K562 (cell line): ENCODE data around the gene RNF141. TPM values are rescaled to one million over a fixed set of nuclear protein-coding genes. Genes with fewer than 3 reads are reported as not detected.

Experiments used
- ATAC-seq: fragments of 200-7000 bp; cut with Tn5 transposase; 3 replicates; pipeline ENCODE4 v1.9.1; 2020; ENCODE audit warnings: moderate library complexity
- BruUV-seq: library from RNA; stranded (reverse); fragments of 400-500 nt; replicated peaks from 2 replicates; lab custom pipeline; 2021; lab: Mats Ljungman, UMichigan
- CTCF ChIA-PET: fragments of 300-600 bp; formaldehyde crosslinking; extraction: SDS; loops from one replicate; lab custom pipeline; 2021; ENCODE audit warnings: low intra/inter-chr PET ratio; lab: Yijun Ruan, JAX
- POLR2A ChIA-PET: fragments of 300-600, 350-650 bp; sonication (Branson Sonifier 250); formaldehyde crosslinking; extraction: SDS; loops from one replicate; lab custom pipeline; 2021; ENCODE audit warnings: antibody characterized with exemption, inconsistent platforms; lab: Yijun Ruan, JAX
- DNase-seq, 4 experiments: peaks; one replicate each; pipeline versions ENCODE4 v3.0.0 to v3.0.0-alpha.2; 2011 to 2018; ENCODE audit warnings: low spot score in 3 of 4, mixed read lengths in 3 of 4; ENCODE audit errors: extremely low read depth in 1 of 4
- FAIRE-seq: peaks from 2 replicates; lab custom pipeline; 2011; peaks lifted over from hg19 to GRCh38; lab: Jason Lieb, UNC
- H2AFZ ChIP-seq: 2 replicates; pipeline ENCODE4 v1.6.0; 2011; ENCODE audit warnings: low read depth, low read length, control low read depth, inconsistent platforms
- H3K27ac ChIP-seq: fragments of 200-600 bp; 3 replicates; pipeline ENCODE4 v1.8.0; 2011; ENCODE audit warnings: low read depth, mild to moderate bottlenecking, control low read depth, inconsistent platforms, low read length, moderate library complexity, mixed read lengths; ENCODE audit errors: extremely low read depth
- H3K27me3 ChIP-seq, 2 experiments: fragments of 300-600 bp in 1 of 2; 2 replicates in 1 of 2; 3 replicates in 1 of 2; pipeline versions ENCODE4 v1.6.0 to v1.8.0; 2011; ENCODE audit warnings: inconsistent platforms in 2 of 2, low read length in 2 of 2, mild to moderate bottlenecking in 1 of 2, mixed read lengths in 1 of 2, moderate library complexity in 1 of 2; ENCODE audit not compliant: control insufficient read depth in 2 of 2, insufficient read depth in 2 of 2
- H3K36me3 ChIP-seq: fragments of 300-600 bp; 3 replicates; pipeline ENCODE4 v1.8.0; 2011; ENCODE audit warnings: mild to moderate bottlenecking, low read length, inconsistent platforms; ENCODE audit not compliant: control insufficient read depth, insufficient read depth
- H3K4me1 ChIP-seq, 2 experiments: fragments of 200-600 bp in 1 of 2; replicated peaks in 1 of 2; 2 replicates in 1 of 2; 3 replicates in 1 of 2; pipeline versions ENCODE4 v1.5.1 to v1.8.0; 2011; ENCODE audit warnings: inconsistent platforms in 2 of 2, low read length in 2 of 2, mild to moderate bottlenecking in 1 of 2, mixed read lengths in 1 of 2, moderate library complexity in 1 of 2; ENCODE audit not compliant: control insufficient read depth in 2 of 2, insufficient read depth in 2 of 2
- H3K4me2 ChIP-seq: 2 replicates; pipeline ENCODE4 v1.6.1; 2011; ENCODE audit warnings: low read length, control low read depth, inconsistent platforms, mixed read lengths; ENCODE audit not compliant: insufficient read depth
- H3K4me3 ChIP-seq: fragments of 200-600 bp; sonication (generic), shearing (Covaris generic); 2 replicates; pipeline ENCODE4 v1.5.1; 2016; ENCODE audit warnings: control low read depth, inconsistent platforms
- H3K79me2 ChIP-seq: fragments of 200-600 bp; 3 replicates; pipeline ENCODE4 v1.8.0; 2011; ENCODE audit warnings: low read length, inconsistent platforms; ENCODE audit not compliant: control insufficient read depth, insufficient read depth
- H3K9ac ChIP-seq, 2 experiments: 2 replicates each; pipeline versions ENCODE4 v1.6.0 to v1.6.1; 2011; ENCODE audit warnings: low read depth in 2 of 2, low read length in 2 of 2, control low read depth in 1 of 2, inconsistent platforms in 1 of 2, mild to moderate bottlenecking in 1 of 2, mixed read lengths in 1 of 2; ENCODE audit not compliant: insufficient read depth in 1 of 2
- H3K9me1 ChIP-seq: one replicate; pipeline ENCODE4 v1.6.0; 2011; ENCODE audit warnings: inconsistent platforms, mild to moderate bottlenecking, low read length, moderate library complexity; ENCODE audit not compliant: control insufficient read depth, insufficient read depth
- H3K9me3 ChIP-seq: replicated peaks from 2 replicates; pipeline ENCODE4 v1.5.1; 2011; ENCODE audit warnings: low read depth, low read length, inconsistent platforms; ENCODE audit not compliant: control insufficient read depth, insufficient read depth
- H4K20me1 ChIP-seq: replicated peaks from 2 replicates; pipeline ENCODE4 v1.6.1; 2011; ENCODE audit warnings: low read length, inconsistent platforms, mixed read lengths; ENCODE audit not compliant: control insufficient read depth, insufficient read depth
- BMI1 ChIP-seq: fragments of 150-350 bp; IDR thresholded peaks from 2 replicates; pipeline ENCODE4 v1.6.1; 2014; ENCODE audit warnings: low read length
- CCAR2 ChIP-seq: fragments of 200-400 bp; formaldehyde crosslinking; IDR thresholded peaks from 2 replicates; pipeline ENCODE4 v1.6.1; 2017; ENCODE audit warnings: mild to moderate bottlenecking, low read depth, low read length
- CREB1 ChIP-seq, 2 experiments: sonication (generic) in 1 of 2; formaldehyde crosslinking in 1 of 2; IDR thresholded peaks; 2 replicates each; pipeline versions ENCODE4 v1.6.1 to v1.8.0; 2012 to 2022; ENCODE audit warnings: inconsistent platforms in 1 of 2, mild to moderate bottlenecking in 1 of 2, missing genetic modification reagents in 1 of 2, moderate library complexity in 1 of 2
- DIDO1 ChIP-seq: fragments of 450-650 bp; IDR thresholded peaks from 2 replicates; pipeline ENCODE4 v1.6.1; 2016; ENCODE audit warnings: low read depth, missing biosample characterization, missing genetic modification characterization
- KDM1A ChIP-seq, 2 experiments: fragments of 450-650 bp; IDR thresholded peaks; 2 replicates each; pipeline ENCODE4 v1.6.1; 2016; ENCODE audit warnings: mild to moderate bottlenecking in 2 of 2
- KLF13 ChIP-seq: fragments of 450-650 bp; IDR thresholded peaks from 2 replicates; pipeline ENCODE4 v1.6.1; 2016; ENCODE audit warnings: missing genetic modification characterization, low read depth, mild to moderate bottlenecking, missing compliant biosample characterization, moderate library complexity, borderline replicate concordance
- MYNN ChIP-seq, 2 experiments: sonication (generic); formaldehyde crosslinking in 1 of 2; IDR thresholded peaks; 2 replicates each; pipeline versions ENCODE4 v1.5.0 to v1.6.1; 2016 to 2020; ENCODE audit warnings: antibody characterized with exemption in 1 of 2, missing genetic modification reagents in 1 of 2
- NFRKB ChIP-seq: fragments of 450-650 bp; IDR thresholded peaks from 2 replicates; pipeline ENCODE4 v1.6.1; 2016; ENCODE audit warnings: low read depth
- PHF20 ChIP-seq: fragments of 450-650 bp; IDR thresholded peaks from 2 replicates; pipeline ENCODE4 v1.6.1; 2018; ENCODE audit not compliant: partially characterized antibody
- PRMT5 ChIP-seq: sonication (generic); formaldehyde crosslinking; IDR thresholded peaks from 2 replicates; pipeline ENCODE4 v1.5.0; 2020; ENCODE audit warnings: missing genetic modification reagents
- PTBP1 ChIP-seq: fragments of 200-400 bp; formaldehyde crosslinking; IDR thresholded peaks from 2 replicates; pipeline ENCODE4 v1.6.1; 2017; ENCODE audit warnings: low read depth, low read length
- RBM22 ChIP-seq: fragments of 200-400 bp; formaldehyde crosslinking; IDR thresholded peaks from 2 replicates; pipeline ENCODE4 v1.6.1; 2018; ENCODE audit warnings: low read length, low read depth; ENCODE audit not compliant: poor library complexity, severe bottlenecking
- STAT5A ChIP-seq: IDR thresholded peaks from 2 replicates; pipeline ENCODE4 v1.6.1; 2012; ENCODE audit warnings: low read length, inconsistent platforms, borderline replicate concordance
- ZNF324 ChIP-seq: fragments of 250-450 bp; sonication (Bioruptor Pico); IDR thresholded peaks from 2 replicates; pipeline ENCODE4 v1.4.0; 2020; ENCODE audit warnings: mild to moderate bottlenecking
- ZNF445 ChIP-seq: fragments of 250-450 bp; sonication (Bioruptor Pico); IDR thresholded peaks from 2 replicates; pipeline ENCODE4 v1.4.0; 2020; ENCODE audit warnings: low read depth, mild to moderate bottlenecking, moderate library complexity
- ZNF507 ChIP-seq: conservative IDR thresholded peaks from 2 replicates; pipeline ENCODE4 v1.6.1; 2017; ENCODE audit warnings: missing genetic modification characterization, missing compliant biosample characterization
- ZNF551 ChIP-seq: fragments of 250-450 bp; sonication (Bioruptor Pico); IDR thresholded peaks from 2 replicates; pipeline ENCODE4 v1.5.0; 2021; ENCODE audit warnings: mild to moderate bottlenecking, moderate library complexity
- WGBS: fragments of 100-300 bp; shearing (Covaris generic); methylation state at CpG from one replicate; pipeline ENCODE4 v1.1.6; 2016; ENCODE audit warnings: low coverage, mixed read lengths; ENCODE audit not compliant: insufficient coverage; ENCODE audit errors: missing lambda C conversion rate; 5-methylcytosine and 5-hydroxymethylcytosine counted together
- in situ Hi-C: fragments of 300-500 bp; cut with MboI; formaldehyde crosslinking; loops from 4 replicates; pipeline ENCODE4 v1.15.0; 2018; ENCODE audit warnings: inconsistent platforms, mixed read lengths
- intact Hi-C: fragments of 100-400 bp; cut with micrococcal nuclease; formaldehyde crosslinking; loops from 2 replicates; pipeline ENCODE4 v1.14.2; 2022
- polyA plus RNA-seq, 8 experiments: library from polyadenylated mRNA; depleted of rRNA in 4 of 8; stranded (reverse) in 5 of 8; unstranded in 3 of 8; fragments of >200 nt; fragmentation: Nextera tagmentation in 2 of 8; fragmentation: Illumina TruSeq in 1 of 8; extraction: Ambion mirVana in 2 of 8; extraction: Trizol in 1 of 8; gene quantifications; 2 replicates each; pipeline versions ENCODE4 v1.2.1 to v1.2.3, GENCODE V29; 2011 to 2014; ENCODE audit warnings: inconsistent platforms in 1 of 8, missing spikeins in 1 of 8
- total RNA-seq, 7 experiments: library from RNA; depleted of rRNA in 6 of 7; stranded (reverse); fragments of >200 nt in 6 of 7; fragmentation: Illumina TruSeq in 2 of 7; extraction: Trizol in 2 of 7; gene quantifications; 2 replicates each; pipeline versions ENCODE4 v1.2.1 to v1.2.3, GENCODE V29; 2011 to 2021; ENCODE audit warnings: low replicate concordance in 1 of 7
- TF ChIP-seq, protein P1 (sequence below): fragments of 250-450 bp; sonication (Bioruptor Pico); IDR thresholded peaks from 2 replicates; pipeline ENCODE4 v1.4.0; 2020; ENCODE audit warnings: mild to moderate bottlenecking, moderate library complexity
- TF ChIP-seq, protein P2 (sequence below): sonication (generic); formaldehyde crosslinking; IDR thresholded peaks from 2 replicates; pipeline ENCODE4 v1.8.1; 2022; ENCODE audit warnings: missing genetic modification reagents
- TF ChIP-seq, protein P3 (sequence below): sonication (generic); formaldehyde crosslinking; IDR thresholded peaks from 2 replicates; pipeline ENCODE4 v1.4.0; 2020; ENCODE audit warnings: mild to moderate bottlenecking, missing genetic modification reagents

The RNF141 gene
- total and polyA plus RNA-seq, 9 of the 15 experiments (the other 6 are each of a cell fraction or from before 2014, with no cell fraction given), result 9.7 to 51.9 (median 18.9) TPM

DNA sequence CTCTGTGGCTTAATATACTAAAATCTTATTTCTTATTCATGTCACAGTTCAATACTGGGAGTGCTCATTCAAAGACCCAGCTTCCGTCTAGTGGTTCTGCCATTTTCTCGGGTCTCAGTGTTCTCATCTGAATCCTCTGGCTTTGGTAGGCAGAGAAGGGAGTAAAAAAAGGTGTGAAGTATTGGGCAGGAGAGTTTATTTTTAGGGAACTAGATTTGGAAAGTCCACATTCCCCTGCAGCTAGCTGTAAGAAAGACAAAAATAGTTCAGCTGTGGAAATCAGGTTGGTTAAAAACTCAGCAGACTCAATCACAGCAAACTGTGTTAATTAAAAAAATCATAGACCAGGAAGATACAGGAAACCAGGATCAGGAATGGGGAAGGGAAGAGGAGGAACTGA lies 31.5 kb upstream of the RNF141 start:
- no TSS peak for BruUV-seq
- no peaks in the 10 kb centered on the region for H3K27me3 ChIP-seq

More for the DNA sequence above, 31.5 kb upstream of the RNF141 start:
- no peak overlapping the region for H3K4me2 ChIP-seq
- no peaks in the 10 kb centered on the region for H3K9me3 ChIP-seq
- no peaks in the 10 kb centered on the region for H3K36me3 ChIP-seq
- no peaks in the 10 kb centered on the region for H3K9me1 ChIP-seq
- ChIA-PET CTCF (no interaction called here), POLR2A (interaction anchor here (0.5 to 1.7 kb wide), 3 partner anchors 8 to 244 kb away, joined by 3 to 4 read pairs (median 3); no protein-coding TSS in a partner anchor)
- intact Hi-C loops, result no loop called here
- peaks cover 0 to 6% of the 10 kb centered on the region in 2 experiments; a peak in 2 of 5 replicates for H3K4me1 ChIP-seq
- H2AFZ ChIP-seq, result no peak overlapping the region
- H3K79me2 ChIP-seq, result no peaks in the 10 kb centered on the region
- no peak for FAIRE-seq
- H3K9ac ChIP-seq, result no peak overlapping the region
- TF ChIP-seq PTBP1 (no peak), RBM22 (no peak), KLF13 (no peak), PHF20 (no peak), CREB1 (IDR thresholded peaks at IDR 0.05) (no peak), CREB1 (CRISPR knock-in tag; IDR thresholded peaks at IDR 0.05) (no peak), ZNF507 (tag) (no peak), ZNF445 (CRISPR knock-in tag) (no peak), ZNF551 (CRISPR knock-in tag) (no peak), CCAR2 (no peak), MYNN (IDR thresholded peaks at IDR 0.05) (no peak), MYNN (CRISPR knock-in tag; IDR thresholded peaks at IDR 0.05) (no peak), STAT5A (no peak), PRMT5 (CRISPR knock-in tag) (no peak), DIDO1 (no peak), BMI1 (no peak), KDM1A (IDR thresholded peaks at IDR 0.05) (no peak), NFRKB (no peak), ZNF324 (no peak)
- TF ChIP-seq, protein P1, sequence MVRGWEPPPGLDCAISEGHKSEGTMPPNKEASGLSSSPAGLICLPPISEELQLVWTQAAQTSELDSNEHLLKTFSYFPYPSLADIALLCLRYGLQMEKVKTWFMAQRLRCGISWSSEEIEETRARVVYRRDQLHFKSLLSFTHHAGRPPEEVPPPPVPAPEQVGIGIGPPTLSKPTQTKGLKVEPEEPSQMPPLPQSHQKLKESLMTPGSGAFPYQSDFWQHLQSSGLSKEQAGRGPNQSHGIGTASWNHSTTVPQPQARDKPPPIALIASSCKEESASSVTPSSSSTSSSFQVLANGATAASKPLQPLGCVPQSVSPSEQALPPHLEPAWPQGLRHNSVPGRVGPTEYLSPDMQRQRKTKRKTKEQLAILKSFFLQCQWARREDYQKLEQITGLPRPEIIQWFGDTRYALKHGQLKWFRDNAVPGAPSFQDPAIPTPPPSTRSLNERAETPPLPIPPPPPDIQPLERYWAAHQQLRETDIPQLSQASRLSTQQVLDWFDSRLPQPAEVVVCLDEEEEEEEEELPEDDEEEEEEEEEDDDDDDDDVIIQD, result no peak
- TF ChIP-seq, protein P2, sequence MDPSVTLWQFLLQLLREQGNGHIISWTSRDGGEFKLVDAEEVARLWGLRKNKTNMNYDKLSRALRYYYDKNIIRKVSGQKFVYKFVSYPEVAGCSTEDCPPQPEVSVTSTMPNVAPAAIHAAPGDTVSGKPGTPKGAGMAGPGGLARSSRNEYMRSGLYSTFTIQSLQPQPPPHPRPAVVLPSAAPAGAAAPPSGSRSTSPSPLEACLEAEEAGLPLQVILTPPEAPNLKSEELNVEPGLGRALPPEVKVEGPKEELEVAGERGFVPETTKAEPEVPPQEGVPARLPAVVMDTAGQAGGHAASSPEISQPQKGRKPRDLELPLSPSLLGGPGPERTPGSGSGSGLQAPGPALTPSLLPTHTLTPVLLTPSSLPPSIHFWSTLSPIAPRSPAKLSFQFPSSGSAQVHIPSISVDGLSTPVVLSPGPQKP (CRISPR knock-in tag), result no peak
- TF ChIP-seq, protein P3, sequence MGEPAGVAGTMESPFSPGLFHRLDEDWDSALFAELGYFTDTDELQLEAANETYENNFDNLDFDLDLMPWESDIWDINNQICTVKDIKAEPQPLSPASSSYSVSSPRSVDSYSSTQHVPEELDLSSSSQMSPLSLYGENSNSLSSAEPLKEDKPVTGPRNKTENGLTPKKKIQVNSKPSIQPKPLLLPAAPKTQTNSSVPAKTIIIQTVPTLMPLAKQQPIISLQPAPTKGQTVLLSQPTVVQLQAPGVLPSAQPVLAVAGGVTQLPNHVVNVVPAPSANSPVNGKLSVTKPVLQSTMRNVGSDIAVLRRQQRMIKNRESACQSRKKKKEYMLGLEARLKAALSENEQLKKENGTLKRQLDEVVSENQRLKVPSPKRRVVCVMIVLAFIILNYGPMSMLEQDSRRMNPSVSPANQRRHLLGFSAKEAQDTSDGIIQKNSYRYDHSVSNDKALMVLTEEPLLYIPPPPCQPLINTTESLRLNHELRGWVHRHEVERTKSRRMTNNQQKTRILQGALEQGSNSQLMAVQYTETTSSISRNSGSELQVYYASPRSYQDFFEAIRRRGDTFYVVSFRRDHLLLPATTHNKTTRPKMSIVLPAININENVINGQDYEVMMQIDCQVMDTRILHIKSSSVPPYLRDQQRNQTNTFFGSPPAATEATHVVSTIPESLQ (CRISPR knock-in tag), result no peak
- TF ChIP-seq, all 486 proteins: peak for 0
- DNase-seq (no peak), ATAC-seq (no peak)
- no peak overlapping the region for H3K4me3 ChIP-seq
- 33% methylated on average over 2 of the region's 2 CpGs for WGBS
- in situ Hi-C loops, result no loop called here
- H4K20me1 ChIP-seq, result no peaks in the 10 kb centered on the region
- no peak overlapping the region for H3K27ac ChIP-seq
